Activated CD8-positive, alpha-beta memory T cell treated with anti-CD3 and anti-CD28 coated beads for 36 hours (primary cell): Measurements from ENCODE around the gene RPS6KA4. TPM values are rescaled to one million over a fixed set of nuclear protein-coding genes. Genes with fewer than 3 reads are reported as not detected.
"Not testable (repeated sequence)": the region's sequence is repeated elsewhere in the genome, so short reads cannot be mapped to it uniquely, and the experiment has no call there.

Experiments used
- CTCF ChIA-PET: fragments of 350-600 bp; sonication (Branson Sonifier 250); formaldehyde crosslinking; loops from one replicate; lab custom pipeline; 2021; ENCODE audit warnings: antibody characterized with exemption; lab: Charles Lee
- POLR2A ChIA-PET: fragments of 350-600 bp; sonication (Branson Sonifier 250); formaldehyde crosslinking; loops from one replicate; lab custom pipeline; 2021; ENCODE audit warnings: antibody characterized with exemption; lab: Charles Lee
- total RNA-seq, 2 experiments: library from RNA; stranded (reverse); gene quantifications; one replicate each; pipeline ENCODE4 v1.2.3, GENCODE V29; 2021

RPS6KA4 gene
- total RNA-seq, 2 experiments from 2014 or later, result 35.3 to 37.2 TPM

GRCh38 chr11:64322925-64323260 lies 36.1 kb upstream of the RPS6KA4 start:
- POLR2A ChIA-PET, result no interaction called here
- CTCF ChIA-PET, result interaction anchor here (0.9 to 2.7 kb wide), 2 partner anchors 9 to 22 kb away, joined by 3 to 10 read pairs; no protein-coding TSS in a partner anchor

- ChIA-PET CTCF (interaction anchor here (2.7 kb wide), 1 partner anchor 9 kb away, joined by 10 read pairs; no protein-coding TSS in a partner anchor), POLR2A (no interaction called here)
Measured at GRCh38 chr11:64323373-64323772, 35.6 kb upstream of the RPS6KA4 start.

GRCh38 chr11:64323984-64324383 lies 35.0 kb upstream of the RPS6KA4 start:
- CTCF ChIA-PET, result interaction anchor here (2.7 kb wide), 1 partner anchor 8 kb away, joined by 10 read pairs; no protein-coding TSS in a partner anchor
- POLR2A ChIA-PET, result not testable (repeated sequence)

GRCh38 chr11:64324692-64325469 lies 34.1 kb upstream of the RPS6KA4 start:
- POLR2A ChIA-PET, result interaction anchor here (0.6 kb wide), 1 partner anchor 79 kb away, joined by 3 read pairs; no protein-coding TSS in a partner anchor
- CTCF ChIA-PET, result interaction anchor here (1.2 kb wide), 2 partner anchors 73 to 177 kb away, joined by 3 to 6 read pairs; partner anchors contain the start of gene PLCB3

- POLR2A ChIA-PET, result no interaction called here
- CTCF ChIA-PET, result interaction anchor here (0.9 kb wide), 1 partner anchor 10 kb away, joined by 3 read pairs; the partner anchor contains the start of genes PRDX5 and TRMT112
Measured at GRCh38 chr11:64327375-64327774, 31.6 kb upstream of the RPS6KA4 start.

- ChIA-PET CTCF (interaction anchor here (0.9 kb wide), 1 partner anchor 10 kb away, joined by 3 read pairs; the partner anchor contains the start of genes PRDX5 and TRMT112), POLR2A (no interaction called here)
Measured at GRCh38 chr11:64327993-64328392, 31.0 kb upstream of the RPS6KA4 start.

GRCh38 chr11:64330888-64331287 lies 28.1 kb upstream of the RPS6KA4 start:
- CTCF ChIA-PET, result interaction anchor here (0.6 to 2.3 kb wide), 11 partner anchors 8 to 33 kb away, joined by 3 to 27 read pairs (median 7); partner anchors contain the start of genes CCDC88B, PRDX5 and TRMT112

GRCh38 chr11:64331569-64332371 lies 27.2 kb upstream of the RPS6KA4 start:
- POLR2A ChIA-PET, result interaction anchor here (0.8 to 3.1 kb wide), 8 partner anchors 8 to 61 kb away, joined by 3 to 25 read pairs (median 4); partner anchors contain the start of genes CCDC88B, ESRRA, PRDX5 and TRMT112
- CTCF ChIA-PET, result interaction anchor here (0.6 to 2.3 kb wide), 18 partner anchors 9 to 88 kb away, joined by 3 to 27 read pairs (median 4); partner anchors contain the start of genes CCDC88B, PRDX5 and TRMT112

More at GRCh38 chr11:64330888-64331287, 28.1 kb upstream of the RPS6KA4 start:
- POLR2A ChIA-PET, result interaction anchor here (1.0 to 3.1 kb wide), 3 partner anchors 11 to 26 kb away, joined by 4 to 25 read pairs (median 6); partner anchors contain the start of genes ESRRA, PRDX5 and TRMT112

- ChIA-PET POLR2A (no interaction called here), CTCF (interaction anchor here (1.2 to 1.5 kb wide), 3 partner anchors 16 to 33 kb away, joined by 3 to 5 read pairs (median 3); partner anchors contain the start of gene CATSPERZ)
Measured at GRCh38 chr11:64333556-64333955, 25.4 kb upstream of the RPS6KA4 start.

GRCh38 chr11:64334764-64335735 lies 23.9 kb upstream of the RPS6KA4 start:
- ChIA-PET CTCF (no interaction called here), POLR2A (interaction anchor here (1.1 kb wide), 1 partner anchor 17 kb away, joined by 3 read pairs; the partner anchor contains the start of genes PRDX5 and TRMT112)

GRCh38 chr11:64337538-64338249 lies 21.3 kb upstream of the RPS6KA4 start:
- CTCF ChIA-PET, result interaction anchor here (1.0 kb wide), 2 partner anchors 18 to 20 kb away, joined by 3 to 5 read pairs; partner anchors contain the start of genes PRDX5 and TRMT112

GRCh38 chr11:64338716-64339115 lies 20.2 kb upstream of the RPS6KA4 start:
- ChIA-PET POLR2A (interaction anchor here (0.7 to 3.6 kb wide), 2 partner anchors 21 to 571 kb away, joined by 9 to 14 read pairs; partner anchors contain the start of genes PRDX5 and TRMT112), CTCF (no interaction called here)

More at GRCh38 chr11:64337538-64338249, 21.3 kb upstream of the RPS6KA4 start:
- POLR2A ChIA-PET, result no interaction called here

- ChIA-PET CTCF (interaction anchor here (1.8 to 3.6 kb wide), 3 partner anchors 7 to 21 kb away, joined by 4 to 22 read pairs (median 11); partner anchors contain the start of genes PRDX5, RPS6KA4 and TRMT112), POLR2A (interaction anchor here (1.4 to 3.6 kb wide), 2 partner anchors 8 to 21 kb away, joined by 3 to 14 read pairs; partner anchors contain the start of genes PRDX5 and TRMT112)
Measured at GRCh38 chr11:64339286-64339685, 19.7 kb upstream of the RPS6KA4 start.

GRCh38 chr11:64339754-64340408 lies 19.1 kb upstream of the RPS6KA4 start, which contains the start of gene CCDC88B:
TSS of gene CCDC88B (plus strand) at chr11:64340204. CDS start at chr11:64340267, 63 bp downstream.
- ChIA-PET CTCF (interaction anchor here (1.6 to 3.6 kb wide), 5 partner anchors 8 to 36 kb away, joined by 4 to 22 read pairs (median 8); partner anchors contain the start of genes PRDX5, RPS6KA4 and TRMT112), POLR2A (interaction anchor here (0.5 to 3.6 kb wide), 5 partner anchors 8 to 94 kb away, joined by 3 to 14 read pairs (median 3); partner anchors contain the start of genes PPP1R14B, PRDX5 and TRMT112)

GRCh38 chr11:64340671-64341335 lies 18.2 kb upstream of the RPS6KA4 start:
- ChIA-PET CTCF (interaction anchor here (1.2 to 3.6 kb wide), 6 partner anchors 9 to 37 kb away, joined by 3 to 22 read pairs (median 6); partner anchors contain the start of genes PRDX5, RPS6KA4 and TRMT112), POLR2A (interaction anchor here (0.9 to 3.6 kb wide), 4 partner anchors 9 to 95 kb away, joined by 3 to 14 read pairs (median 3); partner anchors contain the start of genes PPP1R14B, PRDX5 and TRMT112)
